GM21390 (cell line): ENCODE results near the gene B3GNT9.

Experiments used
- ATAC-seq: cut with Tn5 transposase; IDR thresholded peaks from one replicate; pipeline ENCODE4 v1.9.1; 2021; ENCODE audit not compliant: unreplicated experiment

Gene B3GNT9, protein sequence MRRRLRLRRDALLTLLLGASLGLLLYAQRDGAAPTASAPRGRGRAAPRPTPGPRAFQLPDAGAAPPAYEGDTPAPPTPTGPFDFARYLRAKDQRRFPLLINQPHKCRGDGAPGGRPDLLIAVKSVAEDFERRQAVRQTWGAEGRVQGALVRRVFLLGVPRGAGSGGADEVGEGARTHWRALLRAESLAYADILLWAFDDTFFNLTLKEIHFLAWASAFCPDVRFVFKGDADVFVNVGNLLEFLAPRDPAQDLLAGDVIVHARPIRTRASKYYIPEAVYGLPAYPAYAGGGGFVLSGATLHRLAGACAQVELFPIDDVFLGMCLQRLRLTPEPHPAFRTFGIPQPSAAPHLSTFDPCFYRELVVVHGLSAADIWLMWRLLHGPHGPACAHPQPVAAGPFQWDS

DNA sequence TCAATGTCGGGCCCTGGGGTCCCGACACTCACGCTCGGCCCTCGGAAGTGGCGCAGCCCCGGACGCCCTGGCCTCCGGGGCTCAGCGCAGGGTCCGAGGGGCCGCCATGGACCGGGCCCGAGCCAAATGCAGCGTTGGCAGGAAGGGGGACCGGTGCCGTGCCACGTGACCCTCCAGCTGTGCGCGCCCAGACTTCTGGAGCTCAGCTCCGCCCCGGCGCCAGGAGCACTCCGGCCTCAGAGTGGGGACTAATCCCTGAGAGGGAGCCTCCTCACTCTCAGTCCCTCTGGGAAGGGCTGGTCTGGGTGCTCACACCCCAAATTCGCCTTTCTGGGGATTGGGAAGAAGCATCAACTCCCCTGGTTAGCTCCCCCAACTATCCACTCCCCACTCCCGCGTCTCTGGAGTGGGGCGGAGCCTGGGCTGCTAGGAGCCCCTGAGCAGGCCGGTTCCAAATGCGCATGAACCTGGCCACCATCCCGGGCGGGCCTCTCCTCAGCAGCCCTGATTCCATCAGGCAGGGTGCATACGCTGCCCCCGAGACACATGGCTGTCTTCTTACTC lies at the start of gene B3GNT9:
Gene B3GNT9 (minus strand): TSS at position 166 of the 564 bp plus-strand sequence. CDS start 513 bp downstream, outside the sequence.
- ATAC-seq: peak; percentile 70

DNA sequence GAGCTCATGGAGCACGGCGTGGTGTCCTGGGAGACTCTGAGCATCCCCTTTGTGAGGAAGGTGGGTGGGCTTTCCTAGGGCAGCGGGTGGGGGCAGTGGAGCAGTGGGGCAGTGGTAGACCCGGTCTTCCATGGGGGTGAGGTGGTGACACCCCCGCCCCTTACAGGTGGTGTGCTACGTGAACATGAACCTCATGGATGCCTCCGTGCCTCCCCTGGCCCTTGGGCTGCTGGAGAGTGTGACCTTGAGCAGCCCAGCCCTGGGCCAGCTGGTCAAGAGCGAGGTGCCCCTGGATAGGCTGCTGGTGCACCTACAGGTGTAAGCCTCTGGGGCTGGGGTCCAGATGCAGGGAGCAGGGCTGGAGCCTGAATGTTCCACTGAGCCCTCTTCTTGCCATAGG lies 49.7 kb upstream of the B3GNT9 start:
- ATAC-seq: no peak

DNA sequence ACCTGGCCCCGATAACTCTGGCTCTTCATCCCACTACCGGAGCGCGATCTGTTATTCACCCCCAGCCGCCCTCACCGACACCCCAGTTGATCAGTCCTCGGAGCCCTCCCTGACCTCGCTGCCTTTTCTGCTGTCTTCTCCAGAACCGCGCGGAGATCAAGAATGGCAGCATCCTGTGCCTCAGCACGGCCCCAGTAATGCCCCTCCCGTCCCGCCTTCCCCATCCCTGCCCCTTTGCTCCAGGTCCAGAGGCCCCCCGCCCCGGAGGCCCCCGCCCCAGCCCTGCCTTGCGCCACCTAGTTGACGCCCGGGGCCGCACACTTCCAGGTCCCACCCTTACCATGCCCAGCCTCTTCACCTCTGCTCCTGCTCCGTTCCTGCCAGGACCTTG lies 49.0 kb upstream of the B3GNT9 start:
- ATAC-seq: no peak

DNA sequence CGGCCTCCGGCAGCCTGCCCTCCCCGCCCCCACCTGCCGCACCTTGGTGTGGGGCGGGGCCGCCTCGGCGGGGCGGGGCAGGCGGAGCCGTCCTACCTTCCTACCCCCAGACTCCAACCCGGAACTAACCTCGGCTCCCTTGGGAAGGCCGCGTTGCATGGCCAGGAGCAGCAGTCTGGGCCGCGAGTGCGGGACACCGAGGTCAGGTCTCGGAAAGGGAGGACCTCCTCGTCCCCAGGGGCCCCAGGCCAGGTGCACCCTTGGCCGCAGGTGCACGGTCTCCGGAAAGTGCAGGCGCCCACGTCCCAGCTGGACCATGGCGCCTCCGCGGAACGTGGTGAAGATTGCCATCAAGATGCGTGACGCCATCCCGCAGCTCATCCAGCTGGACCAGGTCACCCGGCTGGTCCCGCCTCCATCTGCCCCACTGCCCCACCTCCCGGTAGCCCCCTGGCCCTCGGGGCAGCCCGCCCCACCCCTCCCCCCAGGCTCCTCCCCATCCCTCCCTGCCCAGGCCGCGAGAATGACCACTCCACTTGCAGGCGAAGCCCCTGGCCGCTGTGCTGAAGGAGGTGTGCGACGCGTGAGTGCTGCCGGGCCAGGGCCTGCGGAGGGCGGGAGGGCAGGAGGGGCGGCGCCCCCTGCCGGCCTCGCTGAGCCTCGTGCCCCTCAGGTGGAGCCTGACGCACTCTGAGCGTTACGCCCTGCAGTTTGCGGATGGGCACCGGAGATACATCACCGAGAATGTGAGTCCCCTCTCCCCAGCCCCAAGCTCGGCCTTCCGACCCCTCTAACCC lies 48.4 kb upstream of the B3GNT9 start, which contains the start of gene ELMO3:
Gene ELMO3 (plus strand): TSS at position 121 of the 797 bp plus-strand sequence. CDS start 196 bp downstream, at position 317.
- no peak for ATAC-seq

DNA sequence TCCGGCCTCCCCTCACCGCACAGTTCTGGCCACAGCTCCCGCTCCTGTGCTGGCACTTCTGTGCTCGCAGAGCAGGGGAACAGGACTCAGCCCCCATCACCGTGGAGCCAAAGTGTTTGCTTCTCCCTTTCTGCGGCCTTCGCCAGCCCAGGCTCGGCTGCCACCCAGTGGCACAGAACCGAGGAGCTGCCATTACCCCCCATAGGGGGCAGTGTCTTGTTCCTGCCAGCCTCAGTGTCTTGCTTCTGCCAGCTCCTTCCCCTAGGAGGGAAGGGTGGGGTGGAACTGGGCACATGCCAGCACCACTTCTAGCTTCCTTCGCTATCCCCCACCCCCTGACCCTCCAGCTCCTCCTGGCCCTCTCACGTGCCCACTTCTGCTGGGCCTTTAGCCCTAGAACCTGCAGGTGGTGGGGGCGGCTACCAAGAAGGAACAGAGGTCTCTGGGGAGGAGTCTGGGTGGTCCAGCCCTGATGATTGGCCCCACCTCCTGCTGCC lies 47.5 kb upstream of the B3GNT9 start:
- no peak for ATAC-seq

- no peak for ATAC-seq
Observed at GRCh38 chr16:67197704-67198103, 46.9 kb upstream of the B3GNT9 start.

- no peak for ATAC-seq
Observed at GRCh38 chr16:67196881-67197280, 46.1 kb upstream of the B3GNT9 start.

DNA sequence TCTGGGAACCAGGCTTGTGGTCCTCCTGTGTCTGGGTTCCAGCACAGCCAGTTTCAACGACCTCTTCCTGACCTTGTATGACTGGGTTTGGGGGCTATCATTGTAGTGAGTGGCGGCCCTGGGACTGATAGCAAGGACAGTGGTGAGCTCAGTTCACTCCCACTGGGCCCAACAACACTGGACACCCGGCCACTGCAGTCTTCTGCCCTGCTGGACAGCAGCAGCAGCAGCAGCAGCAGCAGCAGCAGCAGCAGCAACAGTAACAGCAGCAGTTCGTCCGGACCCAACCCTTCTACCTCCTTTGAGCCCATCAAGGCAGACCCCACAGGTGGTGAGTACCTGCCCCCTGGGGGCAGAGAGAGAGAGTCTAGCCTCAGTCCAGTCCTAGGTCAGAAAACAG lies 44.9 kb upstream of the B3GNT9 start:
- no peak for ATAC-seq

- no peak for ATAC-seq
Observed at GRCh38 chr16:67194260-67194659, 43.5 kb upstream of the B3GNT9 start.

DNA sequence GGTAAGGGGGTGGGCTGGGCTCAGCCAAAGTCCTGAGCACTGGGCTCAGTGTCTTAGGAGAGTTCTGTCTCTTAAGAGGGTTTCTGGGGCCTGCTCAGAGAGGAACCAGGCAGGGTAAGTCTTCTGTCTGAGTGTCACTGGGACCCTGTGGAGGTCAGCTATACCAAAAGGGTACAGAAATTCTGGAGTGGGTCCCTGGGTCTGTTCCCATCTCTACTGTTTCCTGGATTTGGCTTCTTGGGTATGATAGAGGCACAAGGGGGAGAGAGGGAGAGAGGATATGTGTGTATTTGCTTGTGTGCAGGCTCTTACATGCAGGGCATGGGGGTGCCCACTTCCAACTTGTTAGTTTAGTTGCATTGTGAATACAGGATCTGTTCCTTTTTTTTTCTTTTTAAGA lies 42.7 kb upstream of the B3GNT9 start:
- ATAC-seq: no peak

- ATAC-seq: no peak
Observed at GRCh38 chr16:67192781-67193361, 42.1 kb upstream of the B3GNT9 start.

DNA sequence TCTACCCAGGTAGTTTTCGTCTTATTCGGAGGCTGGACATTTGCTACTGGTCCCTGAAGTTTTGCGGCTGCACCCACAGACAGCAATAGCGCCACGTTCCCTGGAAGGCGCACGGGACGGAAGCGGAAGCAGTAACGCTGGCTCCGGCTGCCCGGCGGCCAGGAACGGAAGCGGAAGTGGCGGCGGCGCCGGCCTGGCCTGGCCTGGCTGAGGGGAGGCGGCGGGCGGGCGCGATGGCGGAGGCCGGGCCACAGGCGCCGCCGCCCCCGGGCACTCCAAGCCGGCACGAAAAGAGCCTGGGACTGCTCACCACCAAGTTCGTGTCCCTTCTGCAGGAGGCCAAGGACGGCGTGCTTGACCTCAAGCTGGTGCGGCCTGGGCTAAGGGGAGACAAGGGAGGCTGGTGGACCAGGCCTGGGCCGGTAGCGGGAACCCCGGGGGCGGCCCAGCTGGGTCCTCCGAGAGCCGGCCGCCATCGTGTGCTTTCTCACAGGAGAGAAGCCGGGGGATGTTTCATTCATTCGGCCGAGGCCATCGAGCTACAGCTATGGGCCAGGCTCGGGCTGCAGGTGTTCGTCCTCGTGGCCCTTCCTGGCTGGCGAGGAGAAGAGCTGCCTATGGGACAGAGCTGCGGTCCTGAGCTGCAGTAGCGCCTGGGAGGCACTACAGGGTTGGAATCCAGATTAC lies 41.3 kb upstream of the B3GNT9 start, which contains the start of gene E2F4:
Gene E2F4 (plus strand): TSS at position 161 of the 687 bp plus-strand sequence. CDS start 73 bp downstream, at position 234.
- peak; percentile 79 for ATAC-seq

DNA sequence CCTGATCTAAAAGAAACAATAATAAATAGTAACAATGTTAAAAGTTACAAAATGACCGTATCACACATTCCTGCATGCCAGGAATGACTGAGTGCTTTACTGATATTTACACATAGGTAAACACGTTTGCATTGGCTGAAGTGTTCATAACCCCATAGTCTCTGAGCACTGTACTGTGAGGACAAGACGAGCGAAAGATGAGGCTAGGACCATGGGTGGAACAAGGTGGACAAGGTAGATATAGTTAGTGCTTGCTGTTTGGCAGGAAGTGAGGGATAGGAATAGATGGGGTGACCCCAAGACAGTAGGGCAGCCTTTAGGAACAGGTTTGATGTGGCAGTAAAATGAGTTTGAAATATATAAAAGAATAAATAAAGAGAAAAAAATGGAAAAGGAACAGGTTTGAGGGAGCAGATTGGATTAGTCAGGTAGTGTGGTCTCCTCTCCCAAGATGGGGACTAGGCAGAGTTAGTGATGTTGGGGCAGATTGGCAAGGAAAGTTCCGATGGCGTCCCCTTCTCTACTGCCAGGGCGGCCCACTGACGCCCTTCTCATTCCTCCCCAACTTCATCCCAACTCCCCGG lies 40.7 kb upstream of the B3GNT9 start:
- ATAC-seq: peak; percentile 8

DNA sequence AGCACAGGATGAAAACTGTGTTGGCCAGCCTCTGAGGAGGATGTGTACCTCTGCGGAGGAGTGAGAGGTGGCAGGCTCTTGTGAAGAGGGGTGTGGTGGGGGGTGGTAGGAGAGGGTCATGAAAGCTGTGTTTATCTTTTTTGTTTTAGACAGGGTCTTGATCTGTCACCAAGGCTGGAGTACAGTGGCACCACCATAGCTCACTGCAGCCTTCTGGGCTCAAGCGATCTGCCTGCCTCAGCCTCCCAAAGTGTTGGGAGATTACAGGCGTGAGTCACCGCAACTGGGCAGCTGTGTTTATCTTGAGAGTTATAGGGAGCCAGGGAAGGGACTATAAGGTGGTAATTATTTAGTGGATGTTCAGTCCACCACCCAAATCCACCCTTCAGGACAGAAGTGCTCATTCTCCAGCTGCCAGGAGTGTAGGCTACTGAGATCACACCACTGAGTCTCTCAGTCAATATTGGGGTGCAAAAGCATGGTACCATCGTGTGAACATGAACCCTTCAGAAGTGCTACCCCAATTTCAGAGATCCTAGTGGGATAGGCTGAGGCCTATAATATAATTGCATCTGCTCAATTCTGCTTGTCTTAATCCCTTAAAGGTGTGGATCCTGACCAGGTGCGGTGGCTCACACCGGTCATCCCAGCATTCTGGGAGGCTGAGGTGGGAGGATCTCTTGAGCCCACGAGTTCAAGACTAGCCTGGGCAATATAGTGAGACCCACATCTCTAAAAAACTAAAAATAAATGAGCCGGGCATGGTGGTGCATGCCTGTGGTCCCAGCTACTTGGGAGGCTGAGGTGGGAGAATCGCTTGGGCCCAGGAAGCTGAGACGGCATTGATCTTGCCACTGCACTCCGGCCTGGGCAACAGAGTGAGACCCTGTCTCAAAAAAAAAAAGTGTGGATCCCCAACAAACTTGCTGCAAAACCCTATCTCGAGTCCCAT lies 39.9 kb upstream of the B3GNT9 start:
- ATAC-seq: no peak

GRCh38 chr16:67190041-67190440 lies 39.2 kb upstream of the B3GNT9 start, which contains the start of gene EXOC3L1:
EXOC3L1 (minus strand) TSS chr16:67190136; CDS start chr16:67189676, 460 bp downstream.
- ATAC-seq: no peak

DNA sequence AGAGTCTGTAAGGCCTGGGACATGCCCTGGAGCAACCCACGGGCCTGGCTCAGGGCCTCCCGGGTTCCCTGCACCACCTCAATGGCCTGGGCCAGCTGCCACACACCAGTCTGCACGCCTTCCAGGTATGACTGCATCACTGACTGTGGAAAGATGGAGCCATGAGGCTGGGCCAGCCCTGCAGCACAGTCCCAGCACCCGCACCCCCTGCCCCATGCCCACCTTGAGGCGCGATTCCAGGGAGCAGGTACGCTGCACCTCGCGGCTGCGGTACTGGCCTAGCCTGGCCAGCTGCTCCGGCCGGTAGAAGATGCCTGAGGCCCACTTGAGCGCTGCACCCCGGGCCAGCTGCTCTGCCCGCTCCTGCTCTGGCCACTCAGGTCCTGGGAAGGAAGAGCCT lies 38.0 kb upstream of the B3GNT9 start:
- no peak for ATAC-seq

DNA sequence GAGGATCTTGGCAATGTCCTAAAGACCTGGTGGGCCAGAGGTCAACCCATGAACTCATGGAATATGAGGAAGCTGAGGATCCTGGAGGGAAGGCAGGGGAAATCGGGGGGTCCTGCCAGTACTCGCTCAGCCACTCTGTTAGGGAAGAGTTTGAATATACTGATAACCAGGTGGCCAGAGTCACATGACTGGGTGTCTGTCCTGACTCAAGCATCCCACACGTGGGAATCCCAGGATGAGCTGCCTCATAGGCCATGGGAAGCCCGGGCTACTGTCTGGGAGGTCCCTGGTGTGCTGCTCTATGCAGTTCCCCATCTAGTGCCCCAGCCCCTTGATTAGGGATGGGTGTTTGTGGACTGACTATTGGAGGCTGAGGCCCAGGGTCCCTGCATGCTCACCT lies 37.5 kb upstream of the B3GNT9 start:
- no peak for ATAC-seq

- ATAC-seq: no peak
Observed at GRCh38 chr16:67187175-67187890, 36.5 kb upstream of the B3GNT9 start.
